SU-DHL-6 (cell line): ENCODE data around the gene PPP1R3C.

Experiments used
- H2AFZ ChIP-seq: fragments of 200-600 bp; sonication (generic); 2 replicates; pipeline ENCODE4 v1.6.1; 2014; ENCODE audit warnings: low read depth, mild to moderate bottlenecking, moderate library complexity, mixed read lengths, antibody characterized with exemption, low read length; ENCODE audit not compliant: severe bottlenecking
- H3F3A ChIP-seq: fragments of 200-600 bp; shearing (Covaris generic); 2 replicates; pipeline ENCODE4 v1.6.0; 2016; ENCODE audit warnings: antibody characterized with exemption, mild to moderate bottlenecking; ENCODE audit not compliant: insufficient read depth
- H3K27ac ChIP-seq: fragments of 200-600 bp; sonication (generic); 2 replicates; pipeline ENCODE4 v1.5.1; 2016; ENCODE audit warnings: low read depth, mild to moderate bottlenecking, low read length, moderate library complexity, mixed read lengths
- H3K27me3 ChIP-seq: fragments of 200-600 bp; sonication (generic), shearing (Covaris generic); 2 replicates; pipeline ENCODE4 v1.6.0; 2014; ENCODE audit warnings: mild to moderate bottlenecking, low read length
- H3K36me3 ChIP-seq: fragments of 200-600 bp; sonication (generic); 2 replicates; pipeline ENCODE4 v1.6.1; 2014; ENCODE audit warnings: mild to moderate bottlenecking, low read length, mixed read lengths
- H3K4me2 ChIP-seq: fragments of 300-600, 200-600 bp; shearing (Covaris generic), sonication (generic); 2 replicates; pipeline ENCODE4 v1.6.0; 2014; ENCODE audit warnings: low read length, low read depth, mild to moderate bottlenecking; ENCODE audit not compliant: poor library complexity, severe bottlenecking
- H3K4me3 ChIP-seq: fragments of 200-600 bp; sonication (generic); 2 replicates; pipeline ENCODE4 v1.5.1; 2014; ENCODE audit warnings: antibody characterized with exemption, low read length, mild to moderate bottlenecking, mixed read lengths; ENCODE audit not compliant: insufficient read depth, poor library complexity, severe bottlenecking
- H3K79me2 ChIP-seq: fragments of 200-600 bp; sonication (generic); 2 replicates; pipeline ENCODE4 v1.6.1; 2014; ENCODE audit warnings: mild to moderate bottlenecking, low read length, moderate library complexity; ENCODE audit not compliant: insufficient read depth
- H3K9ac ChIP-seq: fragments of 200-600 bp; sonication (generic); 2 replicates; pipeline ENCODE4 v1.7.0; 2014; ENCODE audit warnings: mild to moderate bottlenecking, low read length
- H3K9me2 ChIP-seq: fragments of 200-600 bp; sonication (generic); replicated peaks from 2 replicates; pipeline ENCODE4 v1.6.1; 2014; ENCODE audit warnings: low read length; ENCODE audit not compliant: insufficient read depth
- H3K9me3 ChIP-seq: fragments of 200-600 bp; sonication (generic); 2 replicates; pipeline ENCODE4 v1.6.1; 2014; ENCODE audit warnings: low read length, mixed read lengths; ENCODE audit not compliant: insufficient read depth
- H4K20me1 ChIP-seq: fragments of 200-600 bp; sonication (generic); 2 replicates; pipeline ENCODE4 v1.6.1; 2014; ENCODE audit warnings: low read depth, mild to moderate bottlenecking, antibody characterized with exemption, low read length, moderate library complexity, mixed read lengths
- CTCF ChIP-seq: fragments of 200-600 bp; sonication (generic); IDR thresholded peaks from one replicate; pipeline ENCODE4 v1.5.1; 2017; ENCODE audit warnings: antibody characterized with exemption, mild to moderate bottlenecking, low read length, moderate library complexity; ENCODE audit not compliant: insufficient read depth, poor library complexity, severe bottlenecking
- EZH2phosphoT487 ChIP-seq: fragments of 200-600 bp; sonication (generic), shearing (Covaris generic); conservative IDR thresholded peaks from 2 replicates; pipeline ENCODE4 v1.6.1; 2018; ENCODE audit warnings: mild to moderate bottlenecking, antibody characterized with exemption, low read length, moderate library complexity, mixed read lengths

The PPP1R3C gene

GRCh38 chr10:91643700-91644099, 10.8 kb upstream of the PPP1R3C start:
- H3F3A ChIP-seq, result no peaks in the 10 kb centered on the region
- no peaks in the 10 kb centered on the region for H3K36me3 ChIP-seq
- H3K9me2 ChIP-seq, result no peaks in the 10 kb centered on the region
- no peak overlapping the region for H3K27ac ChIP-seq
- H3K4me3 ChIP-seq, result no peak overlapping the region
- no peak overlapping the region for H2AFZ ChIP-seq
- no peaks in the 10 kb centered on the region for H3K79me2 ChIP-seq
- no peak overlapping the region for H3K9ac ChIP-seq
- no peak overlapping the region for H3K4me2 ChIP-seq
- no peak for TF ChIP-seq EZH2phosphoT487
- TF ChIP-seq CTCF, result no peak
- H4K20me1 ChIP-seq, result no peaks in the 10 kb centered on the region
- H3K27me3 ChIP-seq, result no peaks in the 10 kb centered on the region
- H3K9me3 ChIP-seq, result no peaks in the 10 kb centered on the region

DNA sequence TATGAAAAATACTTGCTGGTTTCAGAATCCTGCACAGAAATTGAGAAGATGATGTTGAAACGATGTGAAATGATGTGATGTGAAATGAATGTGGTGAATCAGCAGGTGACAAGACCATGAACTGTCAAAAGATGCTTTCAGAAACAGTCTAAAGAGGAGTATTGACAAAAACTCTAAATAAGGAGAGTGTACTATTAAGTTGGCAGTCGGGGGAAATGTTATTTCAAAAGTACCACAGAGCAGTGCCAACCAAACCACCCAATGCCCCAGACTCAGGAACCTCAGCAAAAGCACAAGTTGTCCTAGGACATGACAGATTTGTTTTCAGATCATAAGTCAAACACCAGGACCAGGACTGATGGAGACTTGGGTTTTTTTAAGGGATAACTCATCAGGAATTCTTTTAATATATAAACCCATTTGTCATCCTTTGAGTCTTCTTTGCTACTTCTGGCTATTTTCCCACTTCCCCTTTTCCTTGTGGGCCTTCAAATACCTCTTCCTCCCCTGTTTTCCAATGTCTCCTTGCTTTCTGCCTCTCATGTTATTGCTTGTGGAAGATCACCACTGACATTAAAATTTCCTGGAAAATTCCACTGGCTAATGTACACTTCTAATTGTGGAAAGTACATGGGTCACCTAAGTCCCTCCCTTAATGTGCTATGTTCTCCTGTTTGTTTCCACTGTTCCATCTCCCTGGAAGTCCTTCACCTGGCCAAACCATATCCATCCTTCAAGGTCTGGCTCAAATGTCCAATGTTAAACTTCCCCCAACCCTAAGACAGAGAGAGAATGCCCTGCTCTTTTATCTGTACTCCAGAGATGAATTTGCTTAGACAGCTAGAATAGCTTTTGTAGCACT, 10.2 kb upstream of the PPP1R3C start:
- Histone ChIP-seq H4K20me1 (no peaks in the 10 kb centered on the region), H3K4me3 (no peak overlapping the region), H3K9me3 (no peaks in the 10 kb centered on the region), H3K27ac (no peak overlapping the region), H2AFZ (no peak overlapping the region), H3K4me2 (no peak overlapping the region), H3K9me2 (no peaks in the 10 kb centered on the region), H3K9ac (no peak overlapping the region), H3K27me3 (no peaks in the 10 kb centered on the region), H3K36me3 (no peaks in the 10 kb centered on the region), H3F3A (no peaks in the 10 kb centered on the region), H3K79me2 (no peaks in the 10 kb centered on the region)
- no peak for TF ChIP-seq EZH2phosphoT487
- TF ChIP-seq CTCF, result no peak

- Histone ChIP-seq H4K20me1 (no peaks in the 10 kb centered on the region), H3K9me3 (no peaks in the 10 kb centered on the region), H3K27ac (no peak overlapping the region), H3K4me2 (no peak overlapping the region), H3K27me3 (no peaks in the 10 kb centered on the region), H3K9me2 (no peaks in the 10 kb centered on the region), H3F3A (no peaks in the 10 kb centered on the region), H3K36me3 (no peaks in the 10 kb centered on the region), H2AFZ (no peak overlapping the region), H3K9ac (no peak overlapping the region), H3K79me2 (no peaks in the 10 kb centered on the region), H3K4me3 (no peak overlapping the region)
- TF ChIP-seq EZH2phosphoT487 (no peak), CTCF (no peak)
Measured at GRCh38 chr10:91636892-91637291, 4.0 kb upstream of the PPP1R3C start.
